ENCODE measurements around the gene LDB2.
"Not testable (repeated sequence)": the region's sequence is repeated elsewhere in the genome, so short reads cannot be mapped to it uniquely, and the experiment has no call there.

The LDB2 gene

GRCh38 chr4:16573739-16574138 lies 324.7 kb downstream of the LDB2 start:
- H3K4me3 ChIP-seq (ENCODE audit: insufficient read depth, low read depth, low read length, poor library complexity, severe bottlenecking), result no peak overlapping the region
- no peaks in the 10 kb centered on the region for H3K36me3 ChIP-seq (ENCODE audit: control insufficient read depth, insufficient read depth, low read length)
- DNase-seq, result no peak
- H3K27ac ChIP-seq (ENCODE audit: insufficient read depth, low read length, poor library complexity, severe bottlenecking), result no peak overlapping the region
- no peaks in the 10 kb centered on the region for H3K9me3 ChIP-seq (ENCODE audit: control insufficient read depth, low read length)
- no peaks in the 10 kb centered on the region for H3K4me1 ChIP-seq (ENCODE audit: control insufficient read depth, insufficient read depth, low read length, poor library complexity, severe bottlenecking)
- H3K27me3 ChIP-seq (replicated peaks; ENCODE audit: control insufficient read depth, insufficient read depth, low read length, poor library complexity, severe bottlenecking), result no peaks in the 10 kb centered on the region

- no peaks in the 10 kb centered on the region for H3K4me1 ChIP-seq (ENCODE audit: control insufficient read depth, insufficient read depth, low read length, poor library complexity, severe bottlenecking)
- H3K27me3 ChIP-seq (replicated peaks; ENCODE audit: control insufficient read depth, insufficient read depth, low read length, poor library complexity, severe bottlenecking), result no peaks in the 10 kb centered on the region
- no peak for DNase-seq
- H3K27ac ChIP-seq (ENCODE audit: insufficient read depth, low read length, poor library complexity, severe bottlenecking), result no peak overlapping the region
- no peak overlapping the region for H3K4me3 ChIP-seq (ENCODE audit: insufficient read depth, low read depth, low read length, poor library complexity, severe bottlenecking)
- no peaks in the 10 kb centered on the region for H3K36me3 ChIP-seq (ENCODE audit: control insufficient read depth, insufficient read depth, low read length)
- no peaks in the 10 kb centered on the region for H3K9me3 ChIP-seq (ENCODE audit: control insufficient read depth, low read length)
These were observed 325.2 kb downstream of the LDB2 start for GRCh38 chr4:16573206-16573605.

- H3K4me3 ChIP-seq (ENCODE audit: insufficient read depth, low read depth, low read length, poor library complexity, severe bottlenecking), result no peak overlapping the region
- no peaks in the 10 kb centered on the region for H3K27me3 ChIP-seq (replicated peaks; ENCODE audit: control insufficient read depth, insufficient read depth, low read length, poor library complexity, severe bottlenecking)
- no peak for DNase-seq
- no peaks in the 10 kb centered on the region for H3K4me1 ChIP-seq (ENCODE audit: control insufficient read depth, insufficient read depth, low read length, poor library complexity, severe bottlenecking)
- no peak overlapping the region for H3K27ac ChIP-seq (ENCODE audit: insufficient read depth, low read length, poor library complexity, severe bottlenecking)
- H3K36me3 ChIP-seq (ENCODE audit: control insufficient read depth, insufficient read depth, low read length), result no peaks in the 10 kb centered on the region
- H3K9me3 ChIP-seq (ENCODE audit: control insufficient read depth, low read length), result no peaks in the 10 kb centered on the region
These were observed 325.8 kb downstream of the LDB2 start for GRCh38 chr4:16572631-16573030.

GRCh38 chr4:16572161-16572560 lies 326.3 kb downstream of the LDB2 start:
- no peaks in the 10 kb centered on the region for H3K9me3 ChIP-seq (ENCODE audit: control insufficient read depth, low read length)
- no peaks in the 10 kb centered on the region for H3K27me3 ChIP-seq (replicated peaks; ENCODE audit: control insufficient read depth, insufficient read depth, low read length, poor library complexity, severe bottlenecking)
- no peaks in the 10 kb centered on the region for H3K36me3 ChIP-seq (ENCODE audit: control insufficient read depth, insufficient read depth, low read length)
- no peak overlapping the region for H3K4me3 ChIP-seq (ENCODE audit: insufficient read depth, low read depth, low read length, poor library complexity, severe bottlenecking)
- no peak overlapping the region for H3K27ac ChIP-seq (ENCODE audit: insufficient read depth, low read length, poor library complexity, severe bottlenecking)
- H3K4me1 ChIP-seq (ENCODE audit: control insufficient read depth, insufficient read depth, low read length, poor library complexity, severe bottlenecking), result no peaks in the 10 kb centered on the region
- no peak for DNase-seq

- H3K27ac ChIP-seq (ENCODE audit: insufficient read depth, low read length, poor library complexity, severe bottlenecking), result no peak overlapping the region
- no peaks in the 10 kb centered on the region for H3K9me3 ChIP-seq (ENCODE audit: control insufficient read depth, low read length)
- H3K27me3 ChIP-seq (replicated peaks; ENCODE audit: control insufficient read depth, insufficient read depth, low read length, poor library complexity, severe bottlenecking), result no peaks in the 10 kb centered on the region
- no peak for DNase-seq
- no peaks in the 10 kb centered on the region for H3K4me1 ChIP-seq (ENCODE audit: control insufficient read depth, insufficient read depth, low read length, poor library complexity, severe bottlenecking)
- no peaks in the 10 kb centered on the region for H3K36me3 ChIP-seq (ENCODE audit: control insufficient read depth, insufficient read depth, low read length)
- H3K4me3 ChIP-seq (ENCODE audit: insufficient read depth, low read depth, low read length, poor library complexity, severe bottlenecking), result no peak overlapping the region
These were observed 328.7 kb downstream of the LDB2 start for GRCh38 chr4:16569790-16570189.

GRCh38 chr4:16557316-16557715 lies 341.1 kb downstream of the LDB2 start:
- not testable (repeated sequence) for H3K9me3 ChIP-seq (ENCODE audit: control insufficient read depth, low read length); H3K36me3 ChIP-seq (ENCODE audit: control insufficient read depth, insufficient read depth, low read length); DNase-seq; H3K4me3 ChIP-seq (ENCODE audit: insufficient read depth, low read depth, low read length, poor library complexity, severe bottlenecking); H3K27me3 ChIP-seq (replicated peaks; ENCODE audit: control insufficient read depth, insufficient read depth, low read length, poor library complexity, severe bottlenecking); H3K4me1 ChIP-seq (ENCODE audit: control insufficient read depth, insufficient read depth, low read length, poor library complexity, severe bottlenecking); H3K27ac ChIP-seq (ENCODE audit: insufficient read depth, low read length, poor library complexity, severe bottlenecking)

- no peaks in the 10 kb centered on the region for H3K27me3 ChIP-seq (replicated peaks; ENCODE audit: control insufficient read depth, insufficient read depth, low read length, poor library complexity, severe bottlenecking)
- no peaks in the 10 kb centered on the region for H3K4me1 ChIP-seq (ENCODE audit: control insufficient read depth, insufficient read depth, low read length, poor library complexity, severe bottlenecking)
- no peaks in the 10 kb centered on the region for H3K36me3 ChIP-seq (ENCODE audit: control insufficient read depth, insufficient read depth, low read length)
- H3K4me3 ChIP-seq (ENCODE audit: insufficient read depth, low read depth, low read length, poor library complexity, severe bottlenecking), result no peak overlapping the region
- H3K27ac ChIP-seq (ENCODE audit: insufficient read depth, low read length, poor library complexity, severe bottlenecking), result no peak overlapping the region
- no peak for DNase-seq
- H3K9me3 ChIP-seq (ENCODE audit: control insufficient read depth, low read length), result no peaks in the 10 kb centered on the region
These were observed 343.3 kb downstream of the LDB2 start for GRCh38 chr4:16555156-16555555.

GRCh38 chr4:16550531-16550930 lies 347.9 kb downstream of the LDB2 start:
- Histone ChIP-seq H3K4me3 (ENCODE audit: insufficient read depth, low read depth, low read length, poor library complexity, severe bottlenecking) (no peak overlapping the region), H3K36me3 (ENCODE audit: control insufficient read depth, insufficient read depth, low read length) (no peaks in the 10 kb centered on the region), H3K27ac (ENCODE audit: insufficient read depth, low read length, poor library complexity, severe bottlenecking) (no peak overlapping the region), H3K27me3 (replicated peaks; ENCODE audit: control insufficient read depth, insufficient read depth, low read length, poor library complexity, severe bottlenecking) (no peaks in the 10 kb centered on the region), H3K9me3 (ENCODE audit: control insufficient read depth, low read length) (no peaks in the 10 kb centered on the region), H3K4me1 (ENCODE audit: control insufficient read depth, insufficient read depth, low read length, poor library complexity, severe bottlenecking) (no peaks in the 10 kb centered on the region)
- DNase-seq, result no peak

- Histone ChIP-seq H3K9me3 (ENCODE audit: control insufficient read depth, low read length) (no peaks in the 10 kb centered on the region), H3K36me3 (ENCODE audit: control insufficient read depth, insufficient read depth, low read length) (no peaks in the 10 kb centered on the region), H3K4me1 (ENCODE audit: control insufficient read depth, insufficient read depth, low read length, poor library complexity, severe bottlenecking) (no peaks in the 10 kb centered on the region), H3K4me3 (ENCODE audit: insufficient read depth, low read depth, low read length, poor library complexity, severe bottlenecking) (no peak overlapping the region), H3K27me3 (replicated peaks; ENCODE audit: control insufficient read depth, insufficient read depth, low read length, poor library complexity, severe bottlenecking) (no peaks in the 10 kb centered on the region), H3K27ac (ENCODE audit: insufficient read depth, low read length, poor library complexity, severe bottlenecking) (no peak overlapping the region)
- DNase-seq, result no peak
These were observed 352.8 kb downstream of the LDB2 start for GRCh38 chr4:16545656-16546055.

GRCh38 chr4:16544869-16545268 lies 353.6 kb downstream of the LDB2 start:
- Histone ChIP-seq H3K27me3 (replicated peaks; ENCODE audit: control insufficient read depth, insufficient read depth, low read length, poor library complexity, severe bottlenecking) (no peaks in the 10 kb centered on the region), H3K9me3 (ENCODE audit: control insufficient read depth, low read length) (no peaks in the 10 kb centered on the region), H3K4me1 (ENCODE audit: control insufficient read depth, insufficient read depth, low read length, poor library complexity, severe bottlenecking) (no peaks in the 10 kb centered on the region), H3K36me3 (ENCODE audit: control insufficient read depth, insufficient read depth, low read length) (no peaks in the 10 kb centered on the region), H3K4me3 (ENCODE audit: insufficient read depth, low read depth, low read length, poor library complexity, severe bottlenecking) (no peak overlapping the region), H3K27ac (ENCODE audit: insufficient read depth, low read length, poor library complexity, severe bottlenecking) (no peak overlapping the region)
- DNase-seq, result no peak

GRCh38 chr4:16544251-16544721 lies 354.2 kb downstream of the LDB2 start:
- Histone ChIP-seq H3K27ac (ENCODE audit: insufficient read depth, low read length, poor library complexity, severe bottlenecking) (no peak overlapping the region), H3K27me3 (replicated peaks; ENCODE audit: control insufficient read depth, insufficient read depth, low read length, poor library complexity, severe bottlenecking) (no peaks in the 10 kb centered on the region), H3K36me3 (ENCODE audit: control insufficient read depth, insufficient read depth, low read length) (no peaks in the 10 kb centered on the region), H3K4me1 (ENCODE audit: control insufficient read depth, insufficient read depth, low read length, poor library complexity, severe bottlenecking) (no peaks in the 10 kb centered on the region), H3K4me3 (ENCODE audit: insufficient read depth, low read depth, low read length, poor library complexity, severe bottlenecking) (no peak overlapping the region), H3K9me3 (ENCODE audit: control insufficient read depth, low read length) (no peaks in the 10 kb centered on the region)
- no peak for DNase-seq
